ENCODE data around the gene ITGB8. TPM values are rescaled to one million over a fixed set of nuclear protein-coding genes. Genes with fewer than 3 reads are reported as not detected.

The ITGB8 gene
- total and polyA plus RNA-seq, 2 experiments from 2014 or later, result 3.3 to 9.9 TPM

DNA sequence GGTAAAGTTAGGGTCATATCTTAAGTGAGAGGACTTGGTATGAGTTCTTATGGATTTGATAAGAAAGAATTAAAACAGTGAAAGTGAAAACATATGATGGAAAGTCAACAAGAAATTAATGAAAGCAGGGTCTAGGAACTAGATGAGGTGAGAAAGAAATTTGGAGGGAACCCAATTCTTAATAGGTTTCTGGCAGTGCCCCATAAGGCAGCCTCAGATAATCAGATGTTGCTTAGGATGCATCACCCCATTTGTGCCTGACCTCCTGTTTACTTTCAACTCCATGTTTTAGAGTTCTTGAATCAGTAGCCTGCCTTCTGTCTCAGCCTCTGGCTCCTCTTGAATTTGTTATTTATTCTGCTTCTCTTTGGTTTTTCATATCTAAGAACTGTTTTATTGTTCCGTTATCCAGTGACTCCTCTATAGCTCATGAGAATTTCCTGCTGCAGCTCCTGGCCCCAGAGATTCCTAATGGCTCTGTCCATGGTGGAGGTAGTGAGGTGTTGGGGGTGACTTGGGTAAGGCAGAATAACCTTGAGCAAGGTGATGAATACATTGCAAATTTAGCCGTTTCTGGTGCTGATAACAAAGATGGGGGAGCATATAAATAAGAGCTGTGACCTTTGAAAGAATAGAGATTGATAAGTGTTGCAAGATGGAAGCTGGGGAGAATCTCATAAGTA is 17.6 kb downstream of the ITGB8 start:
- no peak for DNase-seq
- Histone ChIP-seq H2AFZ (no peak overlapping the region), H3K9ac (no peak overlapping the region), H3K27ac (no peak overlapping the region), H3K27me3 (replicated peaks; ENCODE audit: insufficient read depth) (no peaks in the 10 kb centered on the region), H3K4me3 (no peak overlapping the region), H4K20me1 (ENCODE audit: insufficient read depth) (no peaks in the 10 kb centered on the region), H3K4me2 (ENCODE audit: unreplicated experiment) (no peak overlapping the region), H3K9me3 (ENCODE audit: low read depth) (no peaks in the 10 kb centered on the region), H3K9me2 (ENCODE audit: insufficient read depth) (no peaks in the 10 kb centered on the region), H3K4me1 (ENCODE audit: insufficient read depth) (peaks cover 26% of the 10 kb centered on the region), H3K36me3 (ENCODE audit: low read depth) (no peaks in the 10 kb centered on the region), H3K79me2 (ENCODE audit: insufficient read depth) (no peaks in the 10 kb centered on the region), H3F3A (ENCODE audit: insufficient read depth) (peaks cover 29% of the 10 kb centered on the region; the same call in 1 of the 2 replicates)
- in situ Hi-C loops (cut with MboI), result no loop called here
- 35 to 52% methylated on average over 2 of the region's 2 CpGs for WGBS, 2 experiments (ENCODE audit: low coverage in 1 of 2, low lambda C conversion rate in 2 of 2, missing lambda C conversion rate in 2 of 2)
- TF ChIP-seq EZH2 (IDR thresholded peaks at IDR 0.05; ENCODE audit: insufficient read depth, poor library complexity, severe bottlenecking) (no peak), EZH2phosphoT487 (IDR thresholded peaks at IDR 0.05; ENCODE audit: insufficient read depth, low read depth) (no peak)

- no peak overlapping the region for H3K27ac ChIP-seq
- H3K27me3 ChIP-seq (replicated peaks; ENCODE audit: insufficient read depth), result no peaks in the 10 kb centered on the region
- no peak overlapping the region for H3K4me3 ChIP-seq
- no peaks in the 10 kb centered on the region for H3K9me3 ChIP-seq (ENCODE audit: low read depth)
- no peak overlapping the region for H2AFZ ChIP-seq
- no peak overlapping the region for H3K9ac ChIP-seq
- no peak for DNase-seq
- H3K36me3 ChIP-seq (ENCODE audit: low read depth), result no peaks in the 10 kb centered on the region
- peaks cover 29% of the 10 kb centered on the region; the same call in 1 of the 2 replicates for H3F3A ChIP-seq (ENCODE audit: insufficient read depth)
- 36 to 47% methylated on average over 4 of the region's 4 CpGs for WGBS, 2 experiments (ENCODE audit: low coverage in 1 of 2, low lambda C conversion rate in 2 of 2, missing lambda C conversion rate in 2 of 2)
- peaks cover 28% of the 10 kb centered on the region for H3K4me1 ChIP-seq (ENCODE audit: insufficient read depth)
- H4K20me1 ChIP-seq (ENCODE audit: insufficient read depth), result no peaks in the 10 kb centered on the region
- in situ Hi-C loops (cut with MboI), result no loop called here
- H3K9me2 ChIP-seq (ENCODE audit: insufficient read depth), result no peaks in the 10 kb centered on the region
- TF ChIP-seq EZH2 (IDR thresholded peaks at IDR 0.05; ENCODE audit: insufficient read depth, poor library complexity, severe bottlenecking), result no peak
- no peak for TF ChIP-seq EZH2phosphoT487 (IDR thresholded peaks at IDR 0.05; ENCODE audit: insufficient read depth, low read depth)
- H3K4me2 ChIP-seq (ENCODE audit: unreplicated experiment), result no peak overlapping the region
- no peaks in the 10 kb centered on the region for H3K79me2 ChIP-seq (ENCODE audit: insufficient read depth)
Measured at GRCh38 chr7:20350518-20350951, 19.8 kb downstream of the ITGB8 start.

DNA sequence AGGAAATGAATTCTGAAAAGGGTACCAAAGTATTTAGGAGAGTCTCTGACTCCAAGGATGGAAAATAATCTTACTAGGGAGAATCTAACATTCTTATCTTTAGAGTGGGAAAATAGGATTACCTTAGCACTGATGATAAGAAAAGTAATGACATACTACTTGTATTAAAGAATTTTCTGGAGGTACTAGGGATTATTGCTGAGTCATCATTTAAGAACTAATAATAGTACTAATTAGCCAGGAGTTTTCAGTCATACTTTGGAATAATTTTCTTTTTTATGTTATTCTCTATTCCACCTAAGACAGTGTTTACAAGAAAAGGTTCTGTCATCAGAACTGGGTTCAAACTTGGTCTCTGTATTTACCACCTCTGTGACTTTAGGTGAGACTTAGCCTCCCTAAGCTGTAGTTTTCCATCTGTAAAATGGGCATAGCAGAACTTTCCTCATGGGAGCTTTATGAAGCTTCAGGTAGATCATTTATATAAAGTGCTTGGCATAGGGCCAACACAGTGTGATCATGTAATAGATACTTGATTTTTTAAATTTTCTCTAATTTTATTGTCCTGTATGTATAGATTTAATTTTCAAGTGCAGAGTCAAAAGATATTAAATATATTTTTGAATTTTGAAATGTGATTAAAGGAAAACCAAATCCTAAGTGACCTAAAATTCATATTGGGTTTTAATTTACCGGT is 20.4 kb downstream of the ITGB8 start:
- TF ChIP-seq EZH2phosphoT487 (IDR thresholded peaks at IDR 0.05; ENCODE audit: insufficient read depth, low read depth), result no peak
- no peak for TF ChIP-seq EZH2 (IDR thresholded peaks at IDR 0.05; ENCODE audit: insufficient read depth, poor library complexity, severe bottlenecking)
- peaks cover 28% of the 10 kb centered on the region for H3K4me1 ChIP-seq (ENCODE audit: insufficient read depth)
- no peaks in the 10 kb centered on the region for H3K79me2 ChIP-seq (ENCODE audit: insufficient read depth)
- no peak overlapping the region for H2AFZ ChIP-seq
- H3K9me3 ChIP-seq (ENCODE audit: low read depth), result no peaks in the 10 kb centered on the region
- H3K27me3 ChIP-seq (replicated peaks; ENCODE audit: insufficient read depth), result no peaks in the 10 kb centered on the region
- peak overlapping the region; percentile 64 for H3K4me2 ChIP-seq (ENCODE audit: unreplicated experiment)
- H3K36me3 ChIP-seq (ENCODE audit: low read depth), result no peaks in the 10 kb centered on the region
- 96% methylated on average over 1 of the region's 1 CpG for WGBS, 2 experiments (ENCODE audit: low coverage in 1 of 2, low lambda C conversion rate in 2 of 2, missing lambda C conversion rate in 2 of 2)
- H3K9me2 ChIP-seq (ENCODE audit: insufficient read depth), result no peaks in the 10 kb centered on the region
- peak overlapping the region; percentile 38; the same call in 1 of the 2 replicates for H3K4me3 ChIP-seq
- no peak for DNase-seq
- no peak overlapping the region for H3K27ac ChIP-seq
- in situ Hi-C loops (cut with MboI), result no loop called here
- no peaks in the 10 kb centered on the region for H4K20me1 ChIP-seq (ENCODE audit: insufficient read depth)
- peaks cover 29% of the 10 kb centered on the region; the same call in 1 of the 2 replicates for H3F3A ChIP-seq (ENCODE audit: insufficient read depth)
- no peak overlapping the region for H3K9ac ChIP-seq

DNA sequence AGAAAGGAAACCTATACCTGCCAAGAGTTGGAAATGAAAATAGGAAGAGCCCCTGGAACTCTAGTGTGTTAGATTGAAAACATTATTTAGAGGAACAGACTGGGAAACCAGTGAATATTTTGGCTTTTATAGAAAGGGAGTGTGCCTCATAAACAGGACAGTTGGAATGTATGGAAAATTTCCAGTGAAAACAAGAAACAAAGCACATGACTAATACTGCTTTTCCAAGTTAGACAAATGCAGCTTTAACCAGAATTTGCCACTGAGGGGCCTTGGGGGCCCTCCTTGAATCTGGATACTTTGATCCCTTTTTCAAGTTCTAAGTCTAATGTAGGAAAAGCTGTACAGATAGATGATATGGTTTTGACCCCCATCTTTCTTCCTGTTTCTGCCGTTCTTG is 21.2 kb downstream of the ITGB8 start:
- WGBS, 2 experiments (ENCODE audit: low coverage in 1 of 2, low lambda C conversion rate in 2 of 2, missing lambda C conversion rate in 2 of 2), result 82 to 85% methylated on average over 1 of the region's 1 CpG
- H2AFZ ChIP-seq, result no peak overlapping the region
- peaks cover 28% of the 10 kb centered on the region for H3K4me1 ChIP-seq (ENCODE audit: insufficient read depth)
- peak overlapping the region; percentile 53 for H3K27ac ChIP-seq
- no peaks in the 10 kb centered on the region for H3K27me3 ChIP-seq (replicated peaks; ENCODE audit: insufficient read depth)
- TF ChIP-seq EZH2 (IDR thresholded peaks at IDR 0.05; ENCODE audit: insufficient read depth, poor library complexity, severe bottlenecking) (no peak), EZH2phosphoT487 (IDR thresholded peaks at IDR 0.05; ENCODE audit: insufficient read depth, low read depth) (no peak)
- no peaks in the 10 kb centered on the region for H3K9me2 ChIP-seq (ENCODE audit: insufficient read depth)
- H3K79me2 ChIP-seq (ENCODE audit: insufficient read depth), result no peaks in the 10 kb centered on the region
- in situ Hi-C loops (cut with MboI), result no loop called here
- no peaks in the 10 kb centered on the region for H3K36me3 ChIP-seq (ENCODE audit: low read depth)
- peak overlapping the region; percentile 38 for H3K4me3 ChIP-seq
- no peaks in the 10 kb centered on the region for H3K9me3 ChIP-seq (ENCODE audit: low read depth)
- H3K4me2 ChIP-seq (ENCODE audit: unreplicated experiment), result peak overlapping the region; percentile 64
- peak; percentile 72 for DNase-seq
- 0 out of 2 replicates have a peak overlapping the region, but pooled peaks have one; percentile 12 for H3K9ac ChIP-seq
- H4K20me1 ChIP-seq (ENCODE audit: insufficient read depth), result no peaks in the 10 kb centered on the region
- H3F3A ChIP-seq (ENCODE audit: insufficient read depth), result peaks cover 29% of the 10 kb centered on the region; the same call in 1 of the 2 replicates

Data from GM23248 (cell line).